Right lobe of liver (tissue), 6 donors: ENCODE measurements around the gene C4orf50. TPM values are rescaled to one million over a fixed set of nuclear protein-coding genes. Genes with fewer than 3 reads are reported as not detected.

Source experiments
- ATAC-seq, 4 donors: fragments of 200-7000 bp; cut with Tn5 transposase; one replicate each; pipeline ENCODE4 v1.9.1; 2020; ENCODE audit warnings: mild to moderate bottlenecking in 4 of 4, moderate library complexity in 4 of 4
- DNase-seq, 3 donors: peaks; one replicate each; pipeline ENCODE4 v3.0.0-alpha.2; 2020
- H3K27ac ChIP-seq, 3 donors: fragments of 200-600 bp; one replicate each; pipeline ENCODE4 v1.8.0; 2022
- H3K27me3 ChIP-seq, 2 donors: fragments of 200-600 bp; one replicate each; pipeline ENCODE4 v1.8.0; 2022
- H3K36me3 ChIP-seq, 4 donors: fragments of 200-600 bp; sonication (generic) in 1 of 4; one replicate each; pipeline versions ENCODE4 v1.5.1 to v1.8.0; 2017 to 2022; ENCODE audit warnings: control low read depth in 1 of 4
- H3K4me1 ChIP-seq, 4 donors: fragments of 200-600 bp; sonication (generic) in 1 of 4; one replicate each; pipeline versions ENCODE4 v1.5.1 to v1.8.0; 2017 to 2022; ENCODE audit warnings: control low read depth in 1 of 4
- H3K4me3 ChIP-seq, 3 donors: fragments of 200-600 bp; one replicate each; pipeline ENCODE4 v1.8.0; 2022
- H3K9me3 ChIP-seq, 4 donors: fragments of 200-600 bp; sonication (generic) in 1 of 4; one replicate each; pipeline versions ENCODE4 v1.5.1 to v1.8.0; 2017 to 2022; ENCODE audit warnings: control low read depth in 1 of 4
- CTCF ChIP-seq, 4 donors: fragments of 200-600 bp in 3 of 4; fragments of 450-650 bp in 1 of 4; IDR thresholded peaks; one replicate each; pipeline versions ENCODE4 v1.5.1 to v1.8.0; 2016 to 2022; ENCODE audit warnings: antibody characterized with exemption in 4 of 4, mild to moderate bottlenecking in 2 of 4
- POLR2A ChIP-seq: fragments of 450-650 bp; IDR thresholded peaks from one replicate; pipeline ENCODE4 v1.6.1; 2017; ENCODE audit warnings: antibody characterized with exemption, mild to moderate bottlenecking
- WGBS: methylation state at CpG from one replicate; pipeline ENCODE4 v1.1.6; 2018; ENCODE audit warnings: low coverage, low lambda C conversion rate; ENCODE audit not compliant: insufficient coverage; ENCODE audit errors: missing lambda C conversion rate; 5-methylcytosine and 5-hydroxymethylcytosine counted together
- intact Hi-C, 2 donors: fragments of 100-400 bp; cut with DNase I; formaldehyde crosslinking; loops; one replicate each; pipeline versions ENCODE4 v1.11.2 to v1.14.1; 2022
- total RNA-seq, 6 experiments: library from RNA; depleted of rRNA in 2 of 6; stranded (reverse); fragments of >200 nt in 2 of 6; fragmentation: NEBNext Ultra II Directional in 3 of 6; extraction: Animal tissue kit (Norgen Biotek cat#: 25700) in 3 of 6; gene quantifications; one replicate each; pipeline versions ENCODE4 v1.1.0 to v1.2.4, GENCODE V29; 2016 to 2023
- donor health status: DM: no; HTN: yes; CAD: no.
- donor health status: DM: no; HTN: no; CAD: no.
- donor health status: DM: no; HTN: no; CAD: no.
- donor health status: DM: no; HTN: yes; CAD: no.
- donor health status: DM: no; HTN: yes; CAD: no.

C4orf50 gene
- total RNA-seq, 6 experiments from 2014 or later = under 0.01 to 0.06 TPM; not detected in 4

- Histone ChIP-seq H3K4me3 (no peak overlapping the region), H3K27ac (no peak overlapping the region), H3K4me1 (no peaks in the 10 kb centered on the region), H3K36me3 (no peaks in the 10 kb centered on the region), H3K9me3 (no peaks in the 10 kb centered on the region), H3K27me3 (no peaks in the 10 kb centered on the region)
- ATAC-seq (no peak), DNase-seq (no peak)
- 66% methylated on average over 11 of the region's 11 CpGs for WGBS
- TF ChIP-seq CTCF (IDR thresholded peaks at IDR 0.05) (no peak), POLR2A (no peak)
- intact Hi-C loops = no loop called here
Observed at GRCh38 chr4:5917672-5918071, 100.6 kb downstream of the C4orf50 start.

DNA sequence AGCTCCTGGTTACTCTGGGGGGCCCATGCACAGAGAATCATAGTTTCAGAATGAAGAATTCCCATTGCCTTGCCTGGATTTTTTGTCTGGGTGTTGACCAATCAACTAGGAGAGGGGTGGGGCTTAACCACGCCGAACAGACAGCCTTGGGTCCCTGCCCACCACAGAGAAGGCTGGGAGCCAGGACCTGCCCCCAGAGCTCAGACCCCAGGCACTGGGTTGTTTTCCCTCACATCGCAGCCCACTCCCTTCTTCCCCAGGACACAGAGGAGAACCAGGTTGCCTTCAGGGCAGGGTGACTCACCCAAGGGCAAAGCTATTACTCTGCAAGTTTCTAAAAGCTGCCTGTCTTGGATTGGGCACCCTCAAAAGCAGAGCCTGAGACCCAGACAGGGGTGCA is 102.0 kb downstream of the C4orf50 start:
- 80% methylated on average over 1 of the region's 3 CpGs for WGBS
- intact Hi-C loops = no loop called here
- Histone ChIP-seq H3K27me3 (no peaks in the 10 kb centered on the region), H3K36me3 (no peaks in the 10 kb centered on the region), H3K9me3 (no peaks in the 10 kb centered on the region), H3K27ac (no peak overlapping the region), H3K4me3 (no peak overlapping the region), H3K4me1 (no peaks in the 10 kb centered on the region)
- TF ChIP-seq CTCF (IDR thresholded peaks at IDR 0.05) (no peak), POLR2A (no peak)
- ATAC-seq = no peak
- DNase-seq = no peak

GRCh38 chr4:5913454-5913853 is 104.8 kb downstream of the C4orf50 start:
- ATAC-seq (no peak), DNase-seq (no peak)
- H3K27ac ChIP-seq = no peak overlapping the region
- no peak overlapping the region for H3K4me3 ChIP-seq
- TF ChIP-seq POLR2A = no peak
- no peak for TF ChIP-seq CTCF (IDR thresholded peaks at IDR 0.05)
- H3K27me3 ChIP-seq = no peaks in the 10 kb centered on the region
- WGBS = 54% methylated on average over 7 of the region's 7 CpGs
- H3K9me3 ChIP-seq = no peaks in the 10 kb centered on the region
- H3K36me3 ChIP-seq = no peaks in the 10 kb centered on the region
- intact Hi-C loops = no loop called here
- H3K4me1 ChIP-seq = no peaks in the 10 kb centered on the region

GRCh38 chr4:5912614-5913019 is 105.6 kb downstream of the C4orf50 start:
- Histone ChIP-seq H3K27me3 (no peaks in the 10 kb centered on the region), H3K36me3 (no peaks in the 10 kb centered on the region), H3K4me1 (no peaks in the 10 kb centered on the region), H3K27ac (no peak overlapping the region), H3K9me3 (no peaks in the 10 kb centered on the region), H3K4me3 (no peak overlapping the region)
- intact Hi-C loops = no loop called here
- ATAC-seq = no peak
- no peak for TF ChIP-seq CTCF (IDR thresholded peaks at IDR 0.05)
- TF ChIP-seq POLR2A = no peak
- no peak for DNase-seq
- WGBS = 83% methylated on average over 1 of the region's 1 CpG

DNA sequence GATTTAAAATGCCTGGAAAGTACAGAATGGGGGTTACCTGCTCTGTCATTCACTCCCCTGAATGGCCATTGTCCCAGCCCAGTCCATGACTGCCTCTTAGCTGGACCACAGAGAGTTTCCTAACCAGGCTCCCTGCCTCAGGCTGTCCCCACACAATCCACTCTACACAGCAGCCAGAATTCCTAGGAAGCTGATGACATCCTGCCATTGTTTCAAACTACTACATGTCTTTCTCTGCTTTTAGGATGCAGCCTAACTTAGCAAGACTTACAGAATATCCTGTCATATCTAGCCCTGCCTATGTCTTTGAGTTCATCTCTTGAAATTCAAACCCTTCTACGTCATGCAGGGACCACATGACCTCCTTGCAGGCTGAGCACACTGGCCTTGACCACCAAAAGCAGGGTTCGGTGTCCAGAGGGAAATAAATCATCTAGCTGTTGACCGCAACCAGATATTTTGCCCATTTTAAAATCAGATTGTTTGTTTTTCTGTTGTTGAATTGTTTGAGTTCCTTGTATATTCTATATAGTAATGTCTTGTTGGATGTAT is 109.3 kb downstream of the C4orf50 start:
- Histone ChIP-seq H3K36me3 (no peaks in the 10 kb centered on the region), H3K27me3 (no peaks in the 10 kb centered on the region), H3K4me3 (no peak overlapping the region), H3K9me3 (no peaks in the 10 kb centered on the region), H3K27ac (no peak overlapping the region), H3K4me1 (no peaks in the 10 kb centered on the region)
- WGBS = 29% methylated on average over 3 of the region's 3 CpGs
- no peak for TF ChIP-seq CTCF (IDR thresholded peaks at IDR 0.05)
- no peak for TF ChIP-seq POLR2A
- intact Hi-C loops = no loop called here
- DNase-seq = no peak
- no peak for ATAC-seq
